Glutamatergic neuron (in vitro differentiated cells): ENCODE measurements around the gene C14orf39. TPM values are rescaled to one million over a fixed set of nuclear protein-coding genes. Genes with fewer than 3 reads are reported as not detected.
"Not testable (repeated sequence)": the region's sequence is repeated elsewhere in the genome, so short reads cannot be mapped to it uniquely, and the experiment has no call there.

ENCODE experiments used
- DNase-seq: peaks from one replicate; pipeline ENCODE4 v3.0.0; 2022
- H3K27ac Mint-ChIP-seq: one replicate; pipeline ENCODE4 v1.8.0; 2020; ENCODE audit warnings: mild to moderate bottlenecking, mixed read lengths, inconsistent platforms; ENCODE audit not compliant: unreplicated experiment
- H3K27me3 Mint-ChIP-seq: one replicate; pipeline ENCODE4 v1.8.0; 2020; ENCODE audit warnings: mild to moderate bottlenecking, moderate library complexity, mixed read lengths, inconsistent platforms; ENCODE audit not compliant: unreplicated experiment
- H3K36me3 Mint-ChIP-seq: one replicate; pipeline ENCODE4 v1.8.0; 2020; ENCODE audit warnings: mild to moderate bottlenecking, mixed read lengths, inconsistent platforms; ENCODE audit not compliant: unreplicated experiment
- H3K4me1 Mint-ChIP-seq: one replicate; pipeline ENCODE4 v1.8.0; 2020; ENCODE audit warnings: mild to moderate bottlenecking, low read depth, mixed read lengths, inconsistent platforms; ENCODE audit not compliant: unreplicated experiment
- H3K4me3 Mint-ChIP-seq: one replicate; pipeline ENCODE4 v1.8.0; 2020; ENCODE audit warnings: mild to moderate bottlenecking, mixed read lengths, inconsistent platforms; ENCODE audit not compliant: unreplicated experiment
- H3K9me3 Mint-ChIP-seq: one replicate; pipeline ENCODE4 v1.8.0; 2020; ENCODE audit warnings: mild to moderate bottlenecking, moderate library complexity, mixed read lengths, inconsistent platforms; ENCODE audit not compliant: unreplicated experiment
- total RNA-seq: library from RNA; stranded (reverse); fragmentation: NEBNext Ultra II Directional; extraction: Animal tissue kit (Norgen Biotek cat#: 25700); gene quantifications from one replicate; pipeline ENCODE4 v1.2.1, GENCODE V29; 2021; ENCODE audit not compliant: unreplicated experiment
- TF ChIP-seq, protein P1 (sequence below): fragments of 200-600 bp; sonication (generic); IDR thresholded peaks from one replicate; pipeline ENCODE4 v1.5.0; 2021; ENCODE audit not compliant: partially characterized antibody, unreplicated experiment

The C14orf39 gene
- total RNA-seq, 1 donor from 2014 or later, result 1.4 TPM

DNA sequence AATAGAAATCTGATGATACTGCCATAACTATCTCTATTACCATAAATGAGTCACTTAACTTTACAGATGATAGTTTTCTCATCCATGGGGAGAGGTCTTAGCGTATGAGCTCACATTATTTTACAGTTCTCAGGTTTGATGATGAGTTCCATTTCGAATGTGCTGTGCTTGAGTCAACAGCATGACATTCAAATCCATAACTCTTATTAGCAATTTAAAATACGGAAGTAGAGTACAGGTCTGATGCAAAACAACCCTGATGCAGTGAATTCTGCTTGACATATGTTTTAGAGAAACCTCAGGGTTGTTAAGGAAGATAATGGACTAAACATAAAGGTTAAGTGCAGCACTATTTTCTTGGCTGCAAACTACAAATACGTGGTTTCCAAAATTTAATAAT is 30.0 kb downstream of the C14orf39 start:
- H3K27me3 Mint-ChIP-seq, result no peaks in the 10 kb centered on the region
- H3K9me3 Mint-ChIP-seq, result no peaks in the 10 kb centered on the region
- no peaks in the 10 kb centered on the region for H3K4me1 Mint-ChIP-seq
- TF ChIP-seq, protein P1, sequence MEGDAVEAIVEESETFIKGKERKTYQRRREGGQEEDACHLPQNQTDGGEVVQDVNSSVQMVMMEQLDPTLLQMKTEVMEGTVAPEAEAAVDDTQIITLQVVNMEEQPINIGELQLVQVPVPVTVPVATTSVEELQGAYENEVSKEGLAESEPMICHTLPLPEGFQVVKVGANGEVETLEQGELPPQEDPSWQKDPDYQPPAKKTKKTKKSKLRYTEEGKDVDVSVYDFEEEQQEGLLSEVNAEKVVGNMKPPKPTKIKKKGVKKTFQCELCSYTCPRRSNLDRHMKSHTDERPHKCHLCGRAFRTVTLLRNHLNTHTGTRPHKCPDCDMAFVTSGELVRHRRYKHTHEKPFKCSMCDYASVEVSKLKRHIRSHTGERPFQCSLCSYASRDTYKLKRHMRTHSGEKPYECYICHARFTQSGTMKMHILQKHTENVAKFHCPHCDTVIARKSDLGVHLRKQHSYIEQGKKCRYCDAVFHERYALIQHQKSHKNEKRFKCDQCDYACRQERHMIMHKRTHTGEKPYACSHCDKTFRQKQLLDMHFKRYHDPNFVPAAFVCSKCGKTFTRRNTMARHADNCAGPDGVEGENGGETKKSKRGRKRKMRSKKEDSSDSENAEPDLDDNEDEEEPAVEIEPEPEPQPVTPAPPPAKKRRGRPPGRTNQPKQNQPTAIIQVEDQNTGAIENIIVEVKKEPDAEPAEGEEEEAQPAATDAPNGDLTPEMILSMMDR, result no peak
- H3K36me3 Mint-ChIP-seq, result no peaks in the 10 kb centered on the region
- no peak for DNase-seq
- H3K4me3 Mint-ChIP-seq, result no peak overlapping the region
- no peak overlapping the region for H3K27ac Mint-ChIP-seq

DNA sequence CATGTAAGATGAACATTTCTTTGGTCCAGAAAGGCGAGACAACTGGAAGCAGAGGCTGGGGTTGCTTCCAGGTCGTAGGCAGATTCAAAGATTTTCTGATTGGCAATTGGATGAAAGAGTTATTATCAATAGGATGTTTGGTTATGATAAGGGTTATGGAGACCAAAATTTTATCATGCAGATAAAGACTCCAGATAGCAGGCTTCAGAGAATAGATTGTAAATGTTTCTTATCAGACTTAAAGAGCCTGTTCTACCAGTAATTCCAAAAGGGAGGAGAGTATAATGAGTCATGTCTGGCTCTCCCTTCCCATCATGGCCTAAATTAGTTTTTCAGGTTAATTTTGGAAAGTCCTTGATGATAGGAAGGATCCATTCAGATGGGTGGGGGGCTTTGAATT is 55.6 kb downstream of the C14orf39 start:
- TF ChIP-seq, protein P1, result no peak
- H3K36me3 Mint-ChIP-seq, result peaks cover 11% of the 10 kb centered on the region
- no peak overlapping the region for H3K4me3 Mint-ChIP-seq
- peaks cover 5% of the 10 kb centered on the region for H3K9me3 Mint-ChIP-seq
- no peak for DNase-seq
- no peaks in the 10 kb centered on the region for H3K4me1 Mint-ChIP-seq
- H3K27ac Mint-ChIP-seq, result no peak overlapping the region
- no peaks in the 10 kb centered on the region for H3K27me3 Mint-ChIP-seq

DNA sequence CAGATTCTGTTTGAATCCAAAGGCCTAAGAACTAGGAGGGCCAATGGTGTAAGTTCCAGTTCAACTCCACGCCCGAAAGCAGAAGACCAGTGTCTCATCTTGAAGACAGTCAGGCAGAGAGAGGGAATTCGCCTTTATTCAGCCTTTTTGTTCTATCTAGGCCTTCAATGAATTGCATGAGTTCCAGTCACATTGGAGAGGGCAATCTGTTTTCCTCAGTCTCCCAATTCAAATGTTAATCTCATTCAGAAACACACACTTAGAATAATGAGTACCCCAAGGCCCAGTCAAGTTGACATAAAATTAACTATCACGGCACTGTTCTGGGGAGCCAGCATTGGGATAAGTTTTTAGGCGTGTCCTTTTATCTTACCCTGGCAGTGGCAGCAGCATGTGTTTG is 65.8 kb downstream of the C14orf39 start:
- Mint-ChIP-seq H3K9me3 (peaks cover 7% of the 10 kb centered on the region), H3K4me1 (no peaks in the 10 kb centered on the region), H3K4me3 (no peak overlapping the region), H3K36me3 (no peaks in the 10 kb centered on the region), H3K27ac (no peak overlapping the region), H3K27me3 (no peaks in the 10 kb centered on the region)
- DNase-seq, result no peak
- TF ChIP-seq, protein P1, result no peak

DNA sequence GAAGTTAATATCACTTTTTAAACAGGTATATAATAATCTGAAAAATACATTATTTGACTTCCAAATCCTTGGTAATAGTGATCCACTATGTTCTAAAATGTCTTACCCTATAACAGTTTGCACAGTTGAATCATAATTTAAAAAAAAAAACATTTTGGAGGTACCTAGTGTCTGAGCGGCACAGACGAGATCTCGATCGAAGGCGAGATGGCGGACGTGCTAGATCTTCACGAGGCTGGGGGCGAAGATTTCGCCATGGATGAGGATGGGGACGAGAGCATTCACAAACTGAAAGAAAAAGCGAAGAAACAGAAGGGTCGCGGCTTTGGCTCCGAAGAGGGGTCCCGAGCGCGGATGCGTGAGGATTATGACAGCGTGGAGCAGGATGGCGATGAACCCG is 88.3 kb downstream of the C14orf39 start:
- not testable (repeated sequence) for H3K36me3 Mint-ChIP-seq, DNase-seq, H3K27me3 Mint-ChIP-seq, H3K4me1 Mint-ChIP-seq, H3K9me3 Mint-ChIP-seq, H3K27ac Mint-ChIP-seq, H3K4me3 Mint-ChIP-seq

DNA sequence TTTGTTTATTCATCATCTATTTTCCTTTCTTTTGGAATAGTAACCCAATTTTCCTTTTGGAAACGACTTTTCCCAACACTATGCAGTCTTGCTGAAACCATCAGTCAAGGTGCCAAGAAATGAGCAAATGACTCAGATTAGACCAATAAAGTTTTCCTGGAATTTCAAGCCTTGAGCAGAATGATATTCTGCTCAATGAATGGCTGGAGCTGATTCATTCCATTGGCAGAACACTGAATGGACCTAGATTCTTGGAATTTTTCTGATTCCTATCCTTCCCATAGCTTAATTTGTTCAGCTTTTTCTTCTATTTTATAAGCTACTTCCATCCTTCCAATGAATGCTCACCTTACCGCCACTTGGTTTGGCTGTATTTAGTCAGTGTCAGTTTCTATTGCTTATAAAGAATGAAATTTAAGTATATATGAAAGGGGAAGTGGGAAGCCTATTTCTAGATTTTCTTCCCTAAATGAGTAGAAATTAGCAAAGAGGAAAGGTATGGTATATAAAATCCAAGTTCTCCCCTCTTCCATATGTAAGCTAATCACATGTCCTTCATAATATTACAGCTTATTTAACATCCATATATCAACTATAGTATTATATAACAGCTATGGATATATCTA is 89.0 kb downstream of the C14orf39 start:
- Mint-ChIP-seq H3K36me3 (peaks cover 7% of the 10 kb centered on the region), H3K4me1 (no peaks in the 10 kb centered on the region), H3K4me3 (no peak overlapping the region), H3K27ac (no peak overlapping the region), H3K27me3 (no peaks in the 10 kb centered on the region), H3K9me3 (peaks cover 4% of the 10 kb centered on the region)
- DNase-seq, result no peak
- TF ChIP-seq, protein P1, result no peak

Other genes with a start within 250 kb of the C14orf39 start
- 62.2 TPM for gene PPM1A, start 236.8 kb downstream of the C14orf39 start, total RNA-seq
- not detected for gene SIX6, start 23.1 kb upstream of the C14orf39 start, total RNA-seq
- 79.6 TPM for gene SIX1, start 163.4 kb upstream of the C14orf39 start, total RNA-seq
- 22.1 TPM for gene SIX4, start 238.3 kb upstream of the C14orf39 start, total RNA-seq
- 45.2 TPM for gene MNAT1, start 248.7 kb upstream of the C14orf39 start, total RNA-seq